Upper lobe of left lung (tissue), 4 donors: ENCODE data around the gene TREML4.

ENCODE experiments used
- EP300 ChIP-seq, 4 donors: sonication (generic); formaldehyde crosslinking; IDR thresholded peaks; one replicate each; pipeline ENCODE4 v1.5.1; 2017; ENCODE audit warnings: antibody characterized with exemption in 4 of 4, control low read depth in 2 of 4
- POLR2A ChIP-seq, 4 donors: fragments of 450-650 bp; IDR thresholded peaks; one replicate each; pipeline ENCODE4 v1.5.1; 2016 to 2017; ENCODE audit warnings: antibody characterized with exemption in 4 of 4, mild to moderate bottlenecking in 2 of 4
- TF ChIP-seq, protein P1 (sequence below), 6 experiments: fragments of 450-650 bp in 4 of 6; fragments of 200-600 bp in 2 of 6; sonication (generic) in 2 of 6; IDR thresholded peaks; one replicate each; pipeline ENCODE4 v1.5.1; 2016 to 2019; ENCODE audit warnings: antibody characterized with exemption in 6 of 6

DNA sequence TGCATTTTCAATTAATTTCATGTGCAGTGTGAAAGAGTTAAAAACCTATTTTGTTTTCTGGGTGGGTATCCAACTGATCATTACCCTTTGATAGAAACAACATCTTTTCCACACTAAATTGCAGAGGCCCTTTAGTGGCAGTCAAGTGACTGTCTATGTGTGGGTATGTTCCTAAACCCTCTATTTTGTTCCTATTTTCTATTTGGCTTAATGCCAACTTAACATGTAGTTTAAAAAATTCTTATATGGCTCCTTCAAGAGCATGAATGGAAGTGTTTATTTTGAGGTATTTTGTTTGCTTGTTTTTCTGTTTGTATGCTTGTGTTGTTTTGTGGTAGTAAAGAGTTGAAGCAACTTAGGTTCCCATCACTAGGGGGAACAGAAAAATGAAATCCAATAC, 38.4 kb downstream of the TREML4 start:
- TF ChIP-seq, protein P1, sequence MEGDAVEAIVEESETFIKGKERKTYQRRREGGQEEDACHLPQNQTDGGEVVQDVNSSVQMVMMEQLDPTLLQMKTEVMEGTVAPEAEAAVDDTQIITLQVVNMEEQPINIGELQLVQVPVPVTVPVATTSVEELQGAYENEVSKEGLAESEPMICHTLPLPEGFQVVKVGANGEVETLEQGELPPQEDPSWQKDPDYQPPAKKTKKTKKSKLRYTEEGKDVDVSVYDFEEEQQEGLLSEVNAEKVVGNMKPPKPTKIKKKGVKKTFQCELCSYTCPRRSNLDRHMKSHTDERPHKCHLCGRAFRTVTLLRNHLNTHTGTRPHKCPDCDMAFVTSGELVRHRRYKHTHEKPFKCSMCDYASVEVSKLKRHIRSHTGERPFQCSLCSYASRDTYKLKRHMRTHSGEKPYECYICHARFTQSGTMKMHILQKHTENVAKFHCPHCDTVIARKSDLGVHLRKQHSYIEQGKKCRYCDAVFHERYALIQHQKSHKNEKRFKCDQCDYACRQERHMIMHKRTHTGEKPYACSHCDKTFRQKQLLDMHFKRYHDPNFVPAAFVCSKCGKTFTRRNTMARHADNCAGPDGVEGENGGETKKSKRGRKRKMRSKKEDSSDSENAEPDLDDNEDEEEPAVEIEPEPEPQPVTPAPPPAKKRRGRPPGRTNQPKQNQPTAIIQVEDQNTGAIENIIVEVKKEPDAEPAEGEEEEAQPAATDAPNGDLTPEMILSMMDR (IDR thresholded peaks at IDR 0.05), result no peak
- no peak for TF ChIP-seq EP300 (IDR thresholded peaks at IDR 0.05)
- no peak for TF ChIP-seq POLR2A (IDR thresholded peaks at IDR 0.05)
